GM10266 (cell line): ENCODE data around the gene IGLL5.

ENCODE experiments used
- DNase-seq: peaks from one replicate; pipeline ENCODE4 v3.0.0; 2012; ENCODE audit errors: extremely low spot score
- CTCF ChIP-seq: IDR thresholded peaks from 2 replicates; pipeline ENCODE4 v1.5.1; 2012; ENCODE audit warnings: mild to moderate bottlenecking, low read depth; ENCODE audit not compliant: control insufficient read depth, insufficient read depth; ENCODE audit errors: missing control alignments

Gene IGLL5

GRCh38 chr22:22931557-22932270 lies 44.1 kb downstream of the IGLL5 start:
- TF ChIP-seq CTCF, result no peak
- no peak for DNase-seq

GRCh38 chr22:22932512-22932941 lies 44.9 kb downstream of the IGLL5 start:
- DNase-seq, result no peak
- no peak for TF ChIP-seq CTCF

DNA sequence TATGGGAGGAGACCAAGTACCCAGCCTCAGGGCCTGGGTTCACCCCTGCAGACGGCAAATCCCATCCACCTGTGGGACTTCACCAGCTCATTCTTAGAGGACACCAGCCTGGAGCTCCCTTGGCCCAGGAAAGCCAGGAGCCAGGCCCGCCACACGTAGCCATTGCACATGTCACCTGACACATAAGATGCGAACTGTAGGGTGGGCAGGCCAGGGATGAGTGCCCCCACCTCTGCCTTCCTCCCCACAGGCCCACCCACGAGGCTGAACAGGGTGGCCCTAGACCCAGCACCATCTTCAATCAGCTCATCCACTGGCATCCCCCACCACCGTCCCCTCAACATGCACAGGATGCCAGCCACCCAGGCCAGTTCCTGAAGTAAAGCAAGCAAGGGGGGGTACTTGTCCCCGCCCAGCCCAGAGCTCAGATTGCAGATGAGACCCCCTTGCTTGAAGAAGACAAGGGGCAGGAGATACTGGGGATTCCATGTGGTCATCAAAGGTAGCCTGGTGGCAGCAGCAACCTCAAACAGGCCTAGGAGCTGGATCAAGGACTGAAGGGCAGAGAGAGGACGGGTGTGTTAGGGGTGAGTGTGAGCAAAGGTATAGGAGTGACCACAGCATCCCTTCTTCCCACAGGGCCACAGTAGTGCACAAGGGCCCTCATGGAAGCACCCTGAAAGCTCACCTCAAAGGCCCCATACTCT lies 45.6 kb downstream of the IGLL5 start:
- TF ChIP-seq CTCF, result no peak
- no peak for DNase-seq

- DNase-seq, result no peak
- TF ChIP-seq CTCF, result no peak
Measured at GRCh38 chr22:22933807-22934542, 46.4 kb downstream of the IGLL5 start.

- no peak for TF ChIP-seq CTCF
- DNase-seq, result no peak
Measured at GRCh38 chr22:22934543-22935055, 47.0 kb downstream of the IGLL5 start.

GRCh38 chr22:22935056-22935545 lies 47.5 kb downstream of the IGLL5 start:
- no peak for TF ChIP-seq CTCF
- DNase-seq, result peak; percentile 31
